ENCODE data around the gene CPA5.

The CPA5 gene

GRCh38 chr7:130301501-130302020 is 43.1 kb upstream of the CPA5 start:
- in situ Hi-C loops (cut with HindIII; ENCODE audit: low sequenced_read_pairs): no loop called here
- no peak for TF ChIP-seq CTCF (IDR thresholded peaks at IDR 0.05; ENCODE audit: low read depth, low read length, missing control alignments)
- DNase-seq (ENCODE audit: low read depth): no peak

GRCh38 chr7:130302649-130303048 is 42.0 kb upstream of the CPA5 start:
- TF ChIP-seq CTCF (IDR thresholded peaks at IDR 0.05; ENCODE audit: low read depth, low read length, missing control alignments): no peak

More at GRCh38 chr7:130301501-130302020, 43.1 kb upstream of the CPA5 start:
- no peak overlapping the region for H3K4me3 ChIP-seq (ENCODE audit: low read depth, low read length)

DNA sequence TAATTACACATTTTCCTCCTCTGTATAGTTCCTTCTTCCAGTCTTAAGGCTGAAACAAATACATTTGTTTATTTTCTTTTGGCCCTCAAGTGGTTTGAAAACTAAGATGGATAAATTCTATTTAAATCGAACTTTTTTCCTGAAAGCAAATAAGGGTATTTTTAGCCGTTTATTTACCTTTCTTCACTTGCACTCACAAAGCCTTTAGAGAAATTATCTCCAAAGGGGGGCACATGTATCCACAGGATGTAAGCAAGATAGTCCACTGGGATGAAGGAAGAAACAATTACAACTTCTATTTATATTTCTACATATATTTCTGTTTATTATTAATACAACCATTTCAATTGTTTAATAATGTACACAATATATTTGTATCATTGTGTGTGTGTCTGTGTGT is 41.5 kb upstream of the CPA5 start:
- DNase-seq (ENCODE audit: low read depth): no peak
- no peak for TF ChIP-seq CTCF (IDR thresholded peaks at IDR 0.05; ENCODE audit: low read depth, low read length, missing control alignments)
- in situ Hi-C loops (cut with HindIII; ENCODE audit: low sequenced_read_pairs): no loop called here
- no peak overlapping the region for H3K4me3 ChIP-seq (ENCODE audit: low read depth, low read length)

More at GRCh38 chr7:130302649-130303048, 42.0 kb upstream of the CPA5 start:
- in situ Hi-C loops (cut with HindIII; ENCODE audit: low sequenced_read_pairs): no loop called here
- DNase-seq (ENCODE audit: low read depth): no peak
- no peak overlapping the region for H3K4me3 ChIP-seq (ENCODE audit: low read depth, low read length)

GRCh38 chr7:130303551-130303950 is 41.1 kb upstream of the CPA5 start:
- no peak overlapping the region for H3K4me3 ChIP-seq (ENCODE audit: low read depth, low read length)
- in situ Hi-C loops (cut with HindIII; ENCODE audit: low sequenced_read_pairs): no loop called here
- no peak for DNase-seq (ENCODE audit: low read depth)
- TF ChIP-seq CTCF (IDR thresholded peaks at IDR 0.05; ENCODE audit: low read depth, low read length, missing control alignments): no peak

- DNase-seq (ENCODE audit: low read depth): no peak
- no peak for TF ChIP-seq CTCF (IDR thresholded peaks at IDR 0.05; ENCODE audit: low read depth, low read length, missing control alignments)
- in situ Hi-C loops (cut with HindIII; ENCODE audit: low sequenced_read_pairs): no loop called here
- H3K4me3 ChIP-seq (ENCODE audit: low read depth, low read length): no peak overlapping the region
Measured at GRCh38 chr7:130303982-130304381, 40.6 kb upstream of the CPA5 start.

DNA sequence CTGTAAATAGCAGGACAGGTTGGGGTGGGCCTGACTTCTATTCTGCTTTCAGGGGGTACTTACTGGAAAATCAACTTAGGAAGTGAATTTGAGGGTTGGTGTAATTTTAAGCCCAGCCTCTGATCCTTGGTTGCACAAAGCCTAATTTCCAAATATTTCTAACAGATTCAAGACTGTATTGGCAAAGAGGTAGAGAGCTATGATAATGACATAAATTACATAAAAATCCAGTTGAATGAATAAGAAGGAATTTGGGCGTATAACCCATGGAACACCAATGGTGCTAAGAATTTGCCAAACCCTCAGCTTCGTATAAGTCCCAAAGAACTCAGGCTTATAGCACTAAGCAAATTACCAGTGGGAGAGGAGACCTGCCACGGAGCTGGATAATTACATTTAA is 39.7 kb upstream of the CPA5 start:
- DNase-seq (ENCODE audit: low read depth): no peak
- H3K4me3 ChIP-seq (ENCODE audit: low read depth, low read length): no peak overlapping the region
- no peak for TF ChIP-seq CTCF (IDR thresholded peaks at IDR 0.05; ENCODE audit: low read depth, low read length, missing control alignments)
- in situ Hi-C loops (cut with HindIII; ENCODE audit: low sequenced_read_pairs): no loop called here
